Measurements from ENCODE around the gene CROCC2. TPM values are rescaled to one million over a fixed set of nuclear protein-coding genes. Genes with fewer than 3 reads are reported as not detected.

Gene CROCC2
- total RNA-seq, 1 donor from 2014 or later: not detected

DNA sequence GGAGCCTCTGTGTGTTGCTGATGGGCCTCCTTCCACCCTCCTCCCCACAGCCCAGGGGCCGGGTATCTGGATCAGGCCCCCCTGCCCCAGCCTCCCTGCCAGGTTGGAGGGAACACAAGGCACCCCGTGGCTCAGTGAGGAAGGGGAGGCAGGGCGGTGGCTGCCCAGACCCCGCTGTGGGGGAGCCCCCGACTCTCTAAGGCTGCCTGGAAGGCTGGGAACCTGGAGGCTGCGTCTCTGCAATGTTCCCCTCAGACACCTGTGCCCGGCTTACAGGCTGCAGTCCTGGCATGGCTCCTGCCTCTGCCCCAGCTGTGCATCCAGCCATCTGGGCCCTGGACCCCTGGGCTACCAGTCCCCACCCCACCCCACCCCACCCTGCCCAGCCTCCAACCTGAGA, 9.7 kb upstream of the CROCC2 start:
- Mint-ChIP-seq H3K36me3 (ENCODE audit: low read depth) (no peaks in the 10 kb centered on the region), H3K9me3 (no peaks in the 10 kb centered on the region), H3K4me1 (peaks cover 4% of the 10 kb centered on the region), H3K27me3 (ENCODE audit: low read depth) (no peaks in the 10 kb centered on the region), H3K27ac (ENCODE audit: unreplicated experiment) (no peak overlapping the region), H3K4me3 (no peak overlapping the region)
- DNase-seq (ENCODE audit: low read depth, low spot score): no peak
- no peak for TF ChIP-seq CTCF (conservative IDR thresholded peaks at IDR 0.05)

GRCh38 chr2:240896871-240897692, 9.1 kb upstream of the CROCC2 start:
- H3K9me3 Mint-ChIP-seq: no peaks in the 10 kb centered on the region
- no peaks in the 10 kb centered on the region for H3K27me3 Mint-ChIP-seq (ENCODE audit: low read depth)
- no peak overlapping the region for H3K27ac Mint-ChIP-seq (ENCODE audit: unreplicated experiment)
- TF ChIP-seq CTCF (conservative IDR thresholded peaks at IDR 0.05): no peak
- no peak for DNase-seq (ENCODE audit: low read depth, low spot score)
- no peak overlapping the region for H3K4me3 Mint-ChIP-seq
- peaks cover 4% of the 10 kb centered on the region for H3K4me1 Mint-ChIP-seq
- no peaks in the 10 kb centered on the region for H3K36me3 Mint-ChIP-seq (ENCODE audit: low read depth)

DNA sequence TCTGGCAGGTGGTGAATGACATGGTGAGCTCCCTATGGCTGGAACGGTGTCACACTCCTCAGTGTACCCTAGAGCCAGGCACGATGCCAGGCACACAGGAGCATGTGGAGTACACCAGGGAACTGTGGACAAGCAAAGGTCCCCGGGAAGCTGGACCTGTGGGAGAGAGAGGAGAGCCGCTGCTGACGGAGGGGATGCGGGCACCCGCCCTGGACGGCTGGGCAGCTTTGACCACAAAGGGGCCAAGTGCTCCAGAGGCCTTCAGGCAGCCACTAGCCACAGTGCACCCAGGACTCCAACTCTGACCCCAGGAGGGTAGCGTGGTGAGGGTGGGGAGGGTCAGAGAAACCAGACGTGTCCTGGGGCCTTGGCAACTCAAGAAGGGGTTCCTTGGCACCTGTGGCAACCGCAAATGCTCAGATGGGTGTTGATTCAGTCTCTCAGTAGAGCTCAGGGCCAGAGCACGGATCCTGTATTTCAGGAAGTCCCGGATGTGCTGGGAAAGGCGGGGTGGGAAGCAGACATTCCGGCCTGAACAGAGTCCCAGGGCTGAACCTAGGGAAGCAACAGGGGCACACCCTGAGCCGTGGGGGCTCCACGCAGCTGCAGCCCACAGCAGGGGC, 7.9 kb upstream of the CROCC2 start:
- TF ChIP-seq CTCF (conservative IDR thresholded peaks at IDR 0.05): no peak
- DNase-seq (ENCODE audit: low read depth, low spot score): no peak
- H3K36me3 Mint-ChIP-seq (ENCODE audit: low read depth): no peaks in the 10 kb centered on the region
- H3K4me3 Mint-ChIP-seq: no peak overlapping the region
- peaks cover 4% of the 10 kb centered on the region for H3K4me1 Mint-ChIP-seq
- no peak overlapping the region for H3K27ac Mint-ChIP-seq (ENCODE audit: unreplicated experiment)
- H3K27me3 Mint-ChIP-seq (ENCODE audit: low read depth): no peaks in the 10 kb centered on the region
- H3K9me3 Mint-ChIP-seq: no peaks in the 10 kb centered on the region

DNA sequence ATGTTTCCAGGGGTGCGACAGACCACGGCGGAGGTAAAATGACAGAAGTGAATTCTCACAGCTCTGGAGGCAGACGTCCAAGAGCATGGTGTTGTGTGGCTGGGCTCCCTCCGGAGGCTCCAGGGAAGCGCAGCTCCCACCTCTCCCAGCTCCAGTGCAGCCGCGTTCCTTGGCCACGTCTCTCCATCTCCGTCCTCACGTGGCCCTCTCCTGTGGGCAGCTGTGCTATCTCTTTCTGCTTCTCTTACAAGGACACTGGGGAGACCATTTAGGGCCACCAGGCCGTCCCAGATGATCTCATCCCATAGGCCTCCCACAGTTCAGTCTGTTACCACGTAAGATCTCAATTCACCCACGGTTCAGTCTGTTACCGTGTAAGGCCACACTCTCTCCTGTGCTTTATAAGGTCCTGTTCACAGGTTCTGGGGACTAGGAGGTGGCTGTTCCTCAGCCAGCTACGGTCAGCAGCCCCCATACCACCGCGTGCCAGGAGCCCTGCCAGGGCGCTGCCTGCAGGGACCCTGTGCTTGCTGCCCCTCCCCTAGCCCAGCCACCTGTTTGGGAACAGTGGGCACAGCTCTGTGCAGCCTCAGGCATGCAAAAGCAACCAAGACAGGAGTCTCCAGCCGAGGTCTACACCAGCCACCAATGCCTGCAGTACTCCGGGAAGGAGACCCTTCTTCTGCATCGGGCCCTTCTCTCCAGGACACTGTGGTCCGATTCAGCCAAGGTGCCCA, 7.2 kb upstream of the CROCC2 start:
- no peak overlapping the region for H3K4me3 Mint-ChIP-seq
- no peaks in the 10 kb centered on the region for H3K4me1 Mint-ChIP-seq
- TF ChIP-seq CTCF (conservative IDR thresholded peaks at IDR 0.05): no peak
- no peaks in the 10 kb centered on the region for H3K36me3 Mint-ChIP-seq (ENCODE audit: low read depth)
- no peaks in the 10 kb centered on the region for H3K27me3 Mint-ChIP-seq (ENCODE audit: low read depth)
- no peak overlapping the region for H3K27ac Mint-ChIP-seq (ENCODE audit: unreplicated experiment)
- DNase-seq (ENCODE audit: low read depth, low spot score): no peak
- H3K9me3 Mint-ChIP-seq: no peaks in the 10 kb centered on the region

DNA sequence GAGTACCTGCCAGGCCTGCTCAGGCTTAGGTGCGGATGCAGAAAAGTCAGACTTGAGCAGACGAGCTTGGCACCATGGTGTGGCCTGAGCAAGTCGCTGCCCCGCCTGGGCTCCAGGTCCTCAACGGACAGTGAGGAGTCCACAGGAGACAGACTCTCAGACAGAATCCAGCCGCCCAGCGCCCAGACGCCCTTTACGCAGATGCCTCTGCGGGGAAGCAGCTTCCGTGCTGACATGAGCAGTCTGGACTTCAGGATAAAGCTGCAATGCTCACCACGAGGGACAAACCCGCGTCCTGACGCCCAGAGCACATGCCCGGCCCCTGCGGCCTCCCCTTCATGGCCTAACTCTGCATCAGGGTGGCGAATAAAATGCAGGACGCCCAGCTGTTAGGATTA, 6.7 kb upstream of the CROCC2 start:
- no peaks in the 10 kb centered on the region for H3K36me3 Mint-ChIP-seq (ENCODE audit: low read depth)
- no peak for TF ChIP-seq CTCF (conservative IDR thresholded peaks at IDR 0.05)
- no peaks in the 10 kb centered on the region for H3K27me3 Mint-ChIP-seq (ENCODE audit: low read depth)
- H3K4me1 Mint-ChIP-seq: no peaks in the 10 kb centered on the region
- no peak overlapping the region for H3K27ac Mint-ChIP-seq (ENCODE audit: unreplicated experiment)
- H3K9me3 Mint-ChIP-seq: no peaks in the 10 kb centered on the region
- H3K4me3 Mint-ChIP-seq: no peak overlapping the region
- DNase-seq (ENCODE audit: low read depth, low spot score): no peak

All from neural crest cell (in vitro differentiated cells).